ENCODE results near the gene DDX18.
A peak's percentile ranks its signal among the peaks of the same experiment; 100 is the strongest.
"Not testable (repeated sequence)": the region's sequence is repeated elsewhere in the genome, so short reads cannot be mapped to it uniquely, and the experiment has no call there.

Gene DDX18

GRCh38 chr2:117814417-117815264 lies at the start of gene DDX18:
TSS of gene DDX18 (plus strand) at chr2:117814691. CDS start at chr2:117814778, 87 bp downstream.
- DNase-seq: peak; percentile 94

GRCh38 chr2:117770730-117771129 lies 43.8 kb upstream of the DDX18 start:
- DNase-seq: no peak

- DNase-seq: no peak
Observed at GRCh38 chr2:117771969-117772630, 42.4 kb upstream of the DDX18 start.

- DNase-seq: no peak
Observed at GRCh38 chr2:117774716-117775115, 39.8 kb upstream of the DDX18 start.

- no peak for DNase-seq
Observed at GRCh38 chr2:117775703-117776219, 38.7 kb upstream of the DDX18 start.

GRCh38 chr2:117776888-117777287 lies 37.6 kb upstream of the DDX18 start:
- no peak for DNase-seq

- no peak for DNase-seq
Observed at GRCh38 chr2:117785740-117786139, 28.8 kb upstream of the DDX18 start.

GRCh38 chr2:117786520-117786919 lies 28.0 kb upstream of the DDX18 start:
- no peak for DNase-seq

- DNase-seq: no peak
Observed at GRCh38 chr2:117789505-117789904, 25.0 kb upstream of the DDX18 start.

GRCh38 chr2:117794668-117795067 lies 19.8 kb upstream of the DDX18 start:
- DNase-seq: no peak

GRCh38 chr2:117801826-117802225 lies 12.7 kb upstream of the DDX18 start:
- no peak for DNase-seq

GRCh38 chr2:117803644-117804325 lies 10.7 kb upstream of the DDX18 start:
- DNase-seq: not testable (repeated sequence)

- DNase-seq: no peak
Observed at GRCh38 chr2:117812443-117812842, 2.0 kb upstream of the DDX18 start.

GRCh38 chr2:117815946-117816345 lies 1.5 kb downstream of the DDX18 start:
- DNase-seq: no peak

- no peak for DNase-seq
Observed at GRCh38 chr2:117818921-117819320, 4.4 kb downstream of the DDX18 start.

GRCh38 chr2:117820444-117820843 lies 6.0 kb downstream of the DDX18 start:
- DNase-seq: no peak

GRCh38 chr2:117825437-117825836 lies 10.9 kb downstream of the DDX18 start:
- no peak for DNase-seq

- DNase-seq: not testable (repeated sequence)
Observed at GRCh38 chr2:117827464-117827863, 13.0 kb downstream of the DDX18 start.

- no peak for DNase-seq
Observed at GRCh38 chr2:117828870-117829269, 14.4 kb downstream of the DDX18 start.

- DNase-seq: no peak
Observed at GRCh38 chr2:117832332-117832731, 17.8 kb downstream of the DDX18 start.

- DNase-seq: no peak
Observed at GRCh38 chr2:117832905-117833613, 18.6 kb downstream of the DDX18 start.

GRCh38 chr2:117833911-117834310 lies 19.4 kb downstream of the DDX18 start:
- no peak for DNase-seq

- no peak for DNase-seq
Observed at GRCh38 chr2:117834992-117835391, 20.5 kb downstream of the DDX18 start.

Data from activated CD4-positive, CD25-positive, alpha-beta regulatory T cell treated with anti-CD3 and anti-CD28 coated beads, Interleukin-2, amount 50 U/mL, for 72 hours (primary cell).